SH-SY5Y (cell line): ENCODE results near the gene PLCG2.

Source experiments
- GATA2 ChIP-seq: IDR thresholded peaks from 2 replicates; pipeline ENCODE4 v1.6.1; 2011; ENCODE audit warnings: mild to moderate bottlenecking, low read depth, low read length
- GATA3 ChIP-seq: IDR thresholded peaks from 2 replicates; pipeline ENCODE4 v1.6.1; 2011; ENCODE audit warnings: low read depth, mild to moderate bottlenecking, low read length, moderate library complexity

DNA sequence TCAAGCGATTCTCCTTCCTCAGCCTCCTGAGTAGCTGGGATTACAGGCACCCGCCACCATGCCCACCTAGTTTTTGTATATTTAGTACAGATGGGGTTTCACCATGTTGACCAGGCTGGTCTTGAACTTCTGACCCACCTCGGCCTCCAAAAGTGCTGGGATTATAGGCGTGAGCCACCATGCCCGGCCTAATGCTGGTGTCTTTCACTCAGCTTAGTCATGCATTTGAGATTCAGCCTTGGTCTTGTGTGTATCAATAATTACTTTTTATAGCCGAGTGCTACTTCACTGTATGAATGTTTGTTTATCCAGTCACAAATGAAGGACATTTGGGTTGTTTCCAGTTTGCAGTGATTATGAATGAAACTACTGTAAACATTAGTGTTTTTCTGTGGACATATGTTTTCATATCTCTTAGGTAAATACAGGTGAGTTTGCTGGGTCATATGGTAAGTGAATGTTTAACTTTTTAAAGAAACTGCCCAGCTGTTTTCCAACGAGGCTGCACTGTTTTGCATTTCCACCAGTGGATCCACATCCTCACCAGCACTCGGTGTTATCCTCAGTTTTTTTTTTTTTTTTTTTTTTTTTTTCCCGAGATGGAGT is 11.0 kb upstream of the PLCG2 start:
- no peak for TF ChIP-seq GATA2
- no peak for TF ChIP-seq GATA3
